Spinal cord (tissue), 10 donors: ENCODE measurements around the gene FAM200A. TPM values are rescaled to one million over a fixed set of nuclear protein-coding genes. Genes with fewer than 3 reads are reported as not detected.

Source experiments
- DNase-seq, 6 donors: peaks; one replicate each; pipeline versions ENCODE4 v3.0.0 to v3.0.0-alpha.2; 2013 to 2015; ENCODE audit warnings: low spot score in 6 of 6, low read depth in 4 of 6
- H3K27ac ChIP-seq: one replicate; pipeline ENCODE4 v1.5.1; 2013; ENCODE audit warnings: low read depth, low read length, control low read depth
- H3K27me3 ChIP-seq: one replicate; pipeline ENCODE4 v1.6.1; 2013; ENCODE audit warnings: low read length; ENCODE audit not compliant: control insufficient read depth, insufficient read depth
- H3K36me3 ChIP-seq: one replicate; pipeline ENCODE4 v1.6.1; 2013; ENCODE audit warnings: low read length; ENCODE audit not compliant: control insufficient read depth, insufficient read depth
- H3K4me1 ChIP-seq: one replicate; pipeline ENCODE4 v1.6.1; 2013; ENCODE audit warnings: low read length; ENCODE audit not compliant: control insufficient read depth, insufficient read depth
- H3K4me3 ChIP-seq: one replicate; pipeline ENCODE4 v1.5.1; 2013; ENCODE audit warnings: low read depth, low read length, control low read depth
- H3K9me3 ChIP-seq: one replicate; pipeline ENCODE4 v1.6.1; 2013; ENCODE audit warnings: low read length; ENCODE audit not compliant: control insufficient read depth, insufficient read depth
- WGBS: methylation state at CpG from one replicate; pipeline ENCODE4 v1.1.5; 2013; ENCODE audit warnings: missing lambda C conversion rate; ENCODE audit not compliant: insufficient coverage; 5-methylcytosine and 5-hydroxymethylcytosine counted together
- polyA plus RNA-seq, 2 donors: library from polyadenylated mRNA; unstranded; fragments of 120-200 nt; gene quantifications; one replicate each; pipeline ENCODE4 v1.2.1, GENCODE V29; 2013; ENCODE audit not compliant: insufficient read length in 2 of 2
- total RNA-seq, 2 donors: library from RNA; depleted of rRNA in 1 of 2; stranded (reverse); fragments of 120-200 nt in 1 of 2; fragments of >200 nt in 1 of 2; gene quantifications; one replicate each; pipeline versions ENCODE4 v1.2.3 to v1.2.4, GENCODE V29; 2013 to 2014
- donor health status: healthy.

FAM200A gene
- total and polyA plus RNA-seq, 4 donors: 11.6 to 13.0 (median 12.5) TPM

GRCh38 chr7:99497766-99498545 is 54.0 kb downstream of the FAM200A start:
- no peak for DNase-seq
- no CpG with 5 or more reads among the region's 6 CpGs for WGBS
- Histone ChIP-seq H3K9me3 (no peaks in the 10 kb centered on the region), H3K4me1 (peaks cover 21% of the 10 kb centered on the region), H3K27me3 (no peaks in the 10 kb centered on the region), H3K36me3 (peaks cover 39% of the 10 kb centered on the region), H3K27ac (no peak overlapping the region), H3K4me3 (peak overlapping the region; percentile 92)

Other genes with a start within 250 kb of the FAM200A start
- 10 to 100 TPM; 82.4 to 99.9 TPM for gene ARPC1A, start 226.2 kb downstream of the FAM200A start, total RNA-seq
- 100 to 1,000 TPM; 141 to 147 TPM for gene ARPC1A, start 226.2 kb downstream of the FAM200A start, polyA plus RNA-seq
- gene ARPC1B, start 177.4 kb downstream of the FAM200A start, total RNA-seq: 100 to 1,000 TPM in 1 of 2 donors, 10 to 100 TPM in 1; 63.3 to 110 TPM
- gene ARPC1B, start 177.4 kb downstream of the FAM200A start, polyA plus RNA-seq: 10 to 100 TPM; 34.0 to 45.4 TPM
- 10 to 100 TPM; 19.3 to 80.8 TPM for gene PDAP1, start 143.5 kb downstream of the FAM200A start, total RNA-seq
- 100 to 1,000 TPM; 195 to 213 TPM for gene PDAP1, start 143.5 kb downstream of the FAM200A start, polyA plus RNA-seq
- gene BUD31, start 143.1 kb downstream of the FAM200A start, total RNA-seq: 100 to 1,000 TPM in 1 of 2 donors, 10 to 100 TPM in 1; 64.9 to 108 TPM
- 100 to 1,000 TPM; 115 to 125 TPM for gene BUD31, start 143.1 kb downstream of the FAM200A start, polyA plus RNA-seq
- gene PTCD1, start 113.3 kb downstream of the FAM200A start, total RNA-seq: 1 to 10 TPM; 5.3 to 6.8 TPM
- 1 to 10 TPM; 5.3 to 6.9 TPM for gene PTCD1, start 113.3 kb downstream of the FAM200A start, polyA plus RNA-seq
- 10 to 100 TPM; 19.6 to 38.0 TPM for gene CPSF4, start 113.2 kb downstream of the FAM200A start, total RNA-seq
- gene CPSF4, start 113.2 kb downstream of the FAM200A start, polyA plus RNA-seq: 10 to 100 TPM; 51.6 to 60.9 TPM
- 100 to 1,000 TPM; 283 to 529 TPM for gene ATP5MF, start 85.9 kb downstream of the FAM200A start, total RNA-seq
- 100 to 1,000 TPM; 546 to 573 TPM for gene ATP5MF, start 85.9 kb downstream of the FAM200A start, polyA plus RNA-seq
- gene ZNF789, start 79.2 kb downstream of the FAM200A start, total RNA-seq: 10 to 100 TPM; 16.5 to 20.8 TPM
- 10 to 100 TPM; 26.8 to 53.8 TPM for gene ZNF789, start 79.2 kb downstream of the FAM200A start, polyA plus RNA-seq
- gene ZNF394, start 51.8 kb downstream of the FAM200A start, total RNA-seq: 10 to 100 TPM; 25.3 to 30.7 TPM
- 10 to 100 TPM; 10.6 to 15.0 TPM for gene ZNF394, start 51.8 kb downstream of the FAM200A start, polyA plus RNA-seq
- gene ZKSCAN5, start 47.5 kb downstream of the FAM200A start, total RNA-seq: 10 to 100 TPM; 14.6 to 17.3 TPM
- 10 to 100 TPM; 14.9 TPM for gene ZKSCAN5, start 47.5 kb downstream of the FAM200A start, polyA plus RNA-seq
- 10 to 100 TPM; 76.5 to 93.3 TPM for gene ZNF655, start 6.5 kb upstream of the FAM200A start, total RNA-seq
- gene ZNF655, start 6.5 kb upstream of the FAM200A start, polyA plus RNA-seq: 10 to 100 TPM; 50.0 to 67.0 TPM
- 1 to 10 TPM in 1 of 2 donors, under 1 TPM in 1; 0.20 to 1.4 TPM for gene TMEM225B, start 46.2 kb upstream of the FAM200A start, total RNA-seq
- gene TMEM225B, start 46.2 kb upstream of the FAM200A start, polyA plus RNA-seq: 1 to 10 TPM in 1 of 2 donors, under 1 TPM in 1; 0.59 to 1.4 TPM
- 10 to 100 TPM; 11.7 to 16.3 TPM for gene ZSCAN25, start 64.8 kb upstream of the FAM200A start, total RNA-seq
- gene ZSCAN25, start 64.8 kb upstream of the FAM200A start, polyA plus RNA-seq: 10 to 100 TPM; 12.9 to 13.1 TPM
- gene CYP3A5, start 127.9 kb upstream of the FAM200A start, total RNA-seq: 1 to 10 TPM; 7.2 to 8.4 TPM
- gene CYP3A5, start 127.9 kb upstream of the FAM200A start, polyA plus RNA-seq: 1 to 10 TPM; 2.6 TPM
- 1 to 10 TPM in 1 of 2 donors, not detected in 1; 1.3 TPM for gene CYP3A7, start 183.1 kb upstream of the FAM200A start, total RNA-seq
- under 1 TPM in 1 of 2 donors, not detected in 1; 0.66 TPM for gene CYP3A7, start 183.1 kb upstream of the FAM200A start, polyA plus RNA-seq
- gene CYP3A4, start 232.1 kb upstream of the FAM200A start, total RNA-seq: under 1 TPM in 1 of 2 donors, not detected in 1; 0.11 TPM
- gene CYP3A4, start 232.1 kb upstream of the FAM200A start, polyA plus RNA-seq: under 1 TPM; 0.27 to 0.40 TPM